ENCODE measurements around the gene SP9. TPM values are rescaled to one million over a fixed set of nuclear protein-coding genes. Genes with fewer than 3 reads are reported as not detected.

SP9 gene
- total RNA-seq, 4 donors from 2014 or later = not detected

DNA sequence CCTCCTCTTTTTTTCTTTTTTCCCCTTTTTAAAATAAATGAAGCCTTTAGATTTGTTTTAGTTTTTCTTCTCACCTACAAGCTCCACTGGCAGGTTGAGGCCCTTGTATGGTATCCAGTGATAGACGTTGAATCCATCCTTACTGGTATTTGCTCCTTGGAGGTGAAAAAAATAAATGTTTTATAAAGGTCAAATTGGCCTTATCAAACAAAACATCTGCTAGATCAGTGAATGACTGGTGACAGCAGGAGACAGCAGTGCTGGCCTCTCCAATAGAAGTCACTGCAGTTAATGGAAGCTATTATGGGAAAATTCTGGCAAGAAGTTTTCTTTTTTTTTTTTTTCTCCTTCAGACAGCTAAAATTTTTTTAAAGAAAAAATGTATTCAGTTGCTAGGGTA, 12.6 kb upstream of the SP9 start:
- Histone ChIP-seq H3K4me1 (peaks cover 12 to 15% (median 12%) of the 10 kb centered on the region in 3 donors), H3K36me3 (no peaks in the 10 kb centered on the region), H3K9me3 (no peaks in the 10 kb centered on the region), H3K27me3 (peaks cover 3 to 85% (median 12%) of the 10 kb centered on the region in 4 donors), H3K4me3 (no peak overlapping the region), H3K27ac (no peak overlapping the region)
- no peak for DNase-seq
- 71 to 82% methylated on average over 1 of the region's 1 CpG for WGBS, 2 donors
- TF ChIP-seq, protein P1, sequence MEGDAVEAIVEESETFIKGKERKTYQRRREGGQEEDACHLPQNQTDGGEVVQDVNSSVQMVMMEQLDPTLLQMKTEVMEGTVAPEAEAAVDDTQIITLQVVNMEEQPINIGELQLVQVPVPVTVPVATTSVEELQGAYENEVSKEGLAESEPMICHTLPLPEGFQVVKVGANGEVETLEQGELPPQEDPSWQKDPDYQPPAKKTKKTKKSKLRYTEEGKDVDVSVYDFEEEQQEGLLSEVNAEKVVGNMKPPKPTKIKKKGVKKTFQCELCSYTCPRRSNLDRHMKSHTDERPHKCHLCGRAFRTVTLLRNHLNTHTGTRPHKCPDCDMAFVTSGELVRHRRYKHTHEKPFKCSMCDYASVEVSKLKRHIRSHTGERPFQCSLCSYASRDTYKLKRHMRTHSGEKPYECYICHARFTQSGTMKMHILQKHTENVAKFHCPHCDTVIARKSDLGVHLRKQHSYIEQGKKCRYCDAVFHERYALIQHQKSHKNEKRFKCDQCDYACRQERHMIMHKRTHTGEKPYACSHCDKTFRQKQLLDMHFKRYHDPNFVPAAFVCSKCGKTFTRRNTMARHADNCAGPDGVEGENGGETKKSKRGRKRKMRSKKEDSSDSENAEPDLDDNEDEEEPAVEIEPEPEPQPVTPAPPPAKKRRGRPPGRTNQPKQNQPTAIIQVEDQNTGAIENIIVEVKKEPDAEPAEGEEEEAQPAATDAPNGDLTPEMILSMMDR (IDR thresholded peaks at IDR 0.05) = no peak
- TF ChIP-seq POLR2A (IDR thresholded peaks at IDR 0.05) = no peak
- intact Hi-C loops (cut with DNase I) = no loop called here

DNA sequence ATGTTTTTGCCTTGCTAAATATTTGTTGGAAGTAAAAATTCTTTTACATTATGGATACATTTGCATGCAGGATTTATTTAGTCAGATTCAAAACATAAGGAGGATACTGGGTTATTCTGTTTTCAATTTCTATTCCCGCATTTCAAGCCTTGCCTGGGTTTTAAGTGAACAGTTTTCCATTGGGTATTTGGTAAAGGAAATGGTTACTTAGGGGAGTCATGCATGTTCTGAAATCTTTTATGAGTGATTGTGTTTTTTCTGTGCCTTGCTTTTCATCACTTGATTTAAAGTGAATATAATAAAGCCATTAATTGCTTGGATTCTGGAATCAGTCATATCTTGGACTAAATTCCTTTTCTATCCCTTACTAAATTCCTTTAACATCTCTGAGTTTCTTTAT, 12.0 kb upstream of the SP9 start:
- intact Hi-C loops (cut with DNase I) = no loop called here
- H3K27ac ChIP-seq = no peak overlapping the region
- H3K4me1 ChIP-seq = peaks cover 14 to 21% (median 17%) of the 10 kb centered on the region in 3 donors
- TF ChIP-seq, protein P1 (IDR thresholded peaks at IDR 0.05) = no peak
- no peak for TF ChIP-seq POLR2A (IDR thresholded peaks at IDR 0.05)
- no peaks in the 10 kb centered on the region for H3K36me3 ChIP-seq
- H3K27me3 ChIP-seq = peaks cover 6 to 89% (median 18%) of the 10 kb centered on the region in 4 donors
- 69 to 85% methylated on average over 1 of the region's 1 CpG for WGBS, 2 donors
- H3K9me3 ChIP-seq = no peaks in the 10 kb centered on the region
- no peak for DNase-seq
- H3K4me3 ChIP-seq = no peak overlapping the region

DNA sequence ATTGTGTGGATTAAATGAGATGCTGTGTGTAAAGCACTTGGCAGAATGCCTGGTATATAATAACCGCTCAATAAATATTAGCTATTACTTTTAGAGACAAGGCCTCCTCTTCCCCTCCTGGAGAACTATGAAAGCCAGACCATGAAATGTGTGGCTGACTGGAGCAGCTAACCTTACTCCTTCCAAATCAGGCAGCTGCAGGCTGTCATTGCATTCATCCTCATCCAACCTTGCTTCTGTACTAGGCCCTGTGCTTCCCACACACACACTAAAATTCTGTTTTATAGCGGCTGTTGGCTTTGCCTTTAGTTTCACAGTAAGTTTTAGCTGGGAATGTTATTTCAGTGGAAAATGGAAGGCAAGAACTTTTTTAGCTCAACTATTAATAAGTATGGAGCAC, 10.2 kb upstream of the SP9 start:
- WGBS, 2 donors = 42 to 64% methylated on average over 2 of the region's 2 CpGs
- H3K27ac ChIP-seq = no peak overlapping the region
- H3K4me3 ChIP-seq = no peak overlapping the region
- H3K4me1 ChIP-seq = peaks cover 22 to 36% (median 28%) of the 10 kb centered on the region in 3 donors
- no peak for DNase-seq
- H3K27me3 ChIP-seq = peaks cover 6 to 90% (median 32%) of the 10 kb centered on the region in 4 donors
- no peak for TF ChIP-seq POLR2A (IDR thresholded peaks at IDR 0.05)
- TF ChIP-seq, protein P1 (IDR thresholded peaks at IDR 0.05) = no peak
- no peaks in the 10 kb centered on the region for H3K9me3 ChIP-seq
- intact Hi-C loops (cut with DNase I) = no loop called here
- H3K36me3 ChIP-seq = no peaks in the 10 kb centered on the region

DNA sequence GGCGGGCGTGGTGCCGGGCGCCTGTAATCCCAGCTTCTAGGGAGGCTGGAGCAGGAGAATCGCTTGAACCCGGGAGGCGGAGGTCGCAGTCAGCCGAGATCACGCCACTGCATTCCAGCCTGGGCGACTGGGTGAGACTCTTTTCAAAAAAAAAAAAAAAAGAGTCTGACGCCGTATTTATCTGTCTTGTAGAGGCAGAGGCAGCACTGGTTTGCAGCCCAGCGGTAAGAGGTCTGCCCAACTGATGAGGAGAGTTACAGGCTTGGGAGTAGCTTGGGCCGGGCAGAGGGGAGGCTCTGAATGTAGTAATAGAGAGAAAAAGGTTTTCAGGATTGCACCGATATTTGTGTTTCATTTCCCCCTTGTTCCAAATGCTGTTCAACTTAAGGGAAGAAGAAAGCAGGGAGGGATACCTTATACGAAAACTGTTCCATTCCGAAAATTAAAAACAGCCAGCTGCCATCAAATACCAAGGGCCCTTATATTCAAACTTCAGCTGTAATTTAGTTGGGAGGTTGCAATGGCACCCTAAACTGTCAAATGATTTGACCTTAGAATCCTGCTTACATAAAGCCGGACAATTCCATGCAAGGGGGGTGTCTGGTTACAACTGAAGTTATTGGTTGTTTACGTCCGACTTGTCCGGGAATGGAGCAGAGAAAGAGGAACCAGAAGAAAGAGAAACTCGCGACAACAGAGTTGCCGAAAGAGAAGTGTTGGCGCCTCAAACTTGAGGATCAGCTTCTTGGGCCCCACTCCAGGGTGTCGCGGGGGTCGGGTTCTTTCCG, 9.2 kb upstream of the SP9 start:
- Histone ChIP-seq H3K9me3 (no peaks in the 10 kb centered on the region), H3K27me3 (peaks cover 10 to 90% (median 36%) of the 10 kb centered on the region in 4 donors), H3K4me1 (peaks cover 22 to 36% (median 28%) of the 10 kb centered on the region in 3 donors), H3K27ac (no peak overlapping the region), H3K36me3 (no peaks in the 10 kb centered on the region), H3K4me3 (peak overlapping the region; percentile 19 to 64 (median 44))
- TF ChIP-seq POLR2A (IDR thresholded peaks at IDR 0.05) = no peak
- TF ChIP-seq, protein P1 (IDR thresholded peaks at IDR 0.05) = no peak
- no peak for DNase-seq
- intact Hi-C loops (cut with DNase I) = no loop called here
- 49 to 64% methylated on average over 21 to 29 of the region's 30 CpGs for WGBS, 2 donors

DNA sequence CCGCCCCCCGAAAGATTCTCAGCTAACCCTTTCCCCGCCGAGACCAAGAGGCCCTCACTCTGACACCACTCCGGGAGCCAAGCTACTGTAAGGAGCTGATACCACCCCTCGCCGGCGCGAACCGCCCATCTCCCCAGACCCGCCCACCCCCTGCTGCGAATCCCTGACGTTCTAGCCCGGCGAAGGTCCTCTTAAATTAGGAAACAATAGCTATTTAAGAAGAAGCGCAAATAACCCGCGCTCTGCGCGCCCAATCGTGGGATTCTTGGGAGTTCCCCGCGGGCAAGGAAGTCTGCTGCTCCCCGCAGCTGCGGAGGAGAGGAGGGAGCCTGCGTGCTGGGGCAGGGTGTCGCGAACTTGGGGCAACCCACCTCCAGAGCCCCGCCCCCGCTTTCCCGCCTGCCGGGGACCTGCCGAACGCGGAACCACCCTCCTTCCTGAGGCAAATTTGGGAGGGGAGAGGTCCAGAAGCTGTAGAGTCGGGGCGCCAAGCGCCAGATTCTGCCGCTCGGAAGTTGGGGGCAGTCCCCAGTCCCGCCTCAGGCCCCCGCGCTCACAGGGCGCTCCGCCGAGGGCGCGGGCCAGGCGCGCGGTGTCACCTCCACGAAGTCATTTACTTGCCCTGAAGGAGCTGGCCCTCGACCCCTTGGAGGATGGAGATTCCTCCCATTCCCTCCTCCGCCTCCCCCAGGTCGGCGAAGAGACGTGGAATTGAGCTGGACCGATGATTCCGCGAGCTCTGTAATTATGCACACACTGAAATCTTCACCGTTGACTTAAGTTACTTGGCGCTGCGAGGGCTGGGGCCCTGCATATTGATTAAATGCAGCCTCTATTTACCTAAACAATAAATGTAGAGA, 8.4 kb upstream of the SP9 start:
- H3K27ac ChIP-seq = no peak overlapping the region
- no peak for TF ChIP-seq POLR2A (IDR thresholded peaks at IDR 0.05)
- TF ChIP-seq, protein P1 (IDR thresholded peaks at IDR 0.05) = no peak
- intact Hi-C loops (cut with DNase I) = no loop called here
- DNase-seq = no peak
- peaks cover 15 to 96% (median 43%) of the 10 kb centered on the region in 4 donors for H3K27me3 ChIP-seq
- H3K36me3 ChIP-seq = no peaks in the 10 kb centered on the region
- no peaks in the 10 kb centered on the region for H3K9me3 ChIP-seq
- H3K4me1 ChIP-seq = peaks cover 22 to 36% (median 28%) of the 10 kb centered on the region in 3 donors
- peak overlapping the region; percentile 19 to 64 (median 44) for H3K4me3 ChIP-seq
- WGBS, 2 donors = 0 to 7% methylated on average over 2 to 4 of the region's 63 CpGs

Measured in esophagus squamous epithelium (tissue), 5 donors.